Measurements from ENCODE around the gene TNFRSF11A. TPM values are rescaled to one million over a fixed set of nuclear protein-coding genes. Genes with fewer than 3 reads are reported as not detected.

TNFRSF11A gene
- total RNA-seq, 1 donor from 2014 or later: 0.75 TPM

GRCh38 chr18:62353170-62353569, 28.1 kb downstream of the TNFRSF11A start:
- Histone ChIP-seq H3K79me2 (ENCODE audit: insufficient read depth, low read length) (no peaks in the 10 kb centered on the region), H3K27me3 (ENCODE audit: insufficient read depth, low read length) (peaks cover 1% of the 10 kb centered on the region), H3K4me3 (ENCODE audit: insufficient read depth, low read depth, low read length) (no peak overlapping the region), H3K36me3 (ENCODE audit: insufficient read depth, low read length) (no peaks in the 10 kb centered on the region), H3K9me3 (ENCODE audit: insufficient read depth, low read depth, low read length) (no peaks in the 10 kb centered on the region), H3K4me1 (ENCODE audit: insufficient read depth, low read length) (no peaks in the 10 kb centered on the region), H3K9ac (ENCODE audit: low read length) (no peak overlapping the region), H3K4me2 (ENCODE audit: low read length) (no peak overlapping the region), H3K27ac (ENCODE audit: low read depth, low read length) (no peak overlapping the region), H2AFZ (ENCODE audit: low read depth, low read length) (no peak overlapping the region), H4K20me1 (ENCODE audit: insufficient read depth, low read length) (no peaks in the 10 kb centered on the region)
- TF ChIP-seq EZH2 (IDR thresholded peaks at IDR 0.05; ENCODE audit: insufficient read depth, low read length): no peak
- no peak for TF ChIP-seq CTCF (IDR thresholded peaks at IDR 0.05; ENCODE audit: insufficient read depth, low read depth, low read length)
- Mint-ChIP-seq H3K4me3 (ENCODE audit: unreplicated experiment) (no peak overlapping the region), H3K9me3 (ENCODE audit: unreplicated experiment) (no peaks in the 10 kb centered on the region), H3K36me3 (ENCODE audit: low read depth, unreplicated experiment) (no peaks in the 10 kb centered on the region), H3K27ac (ENCODE audit: unreplicated experiment) (no peak overlapping the region), H3K27me3 (ENCODE audit: low read depth, unreplicated experiment) (peaks cover 4% of the 10 kb centered on the region), H3K4me1 (ENCODE audit: low read depth, unreplicated experiment) (no peaks in the 10 kb centered on the region)
- DNase-seq (ENCODE audit: low read depth) (no peak), FAIRE-seq (no peak)

GRCh38 chr18:62354151-62354550, 29.0 kb downstream of the TNFRSF11A start:
- H3K9me3 Mint-ChIP-seq (ENCODE audit: unreplicated experiment): no peaks in the 10 kb centered on the region
- H3K4me3 Mint-ChIP-seq (ENCODE audit: unreplicated experiment): no peak overlapping the region
- no peaks in the 10 kb centered on the region for H3K4me1 Mint-ChIP-seq (ENCODE audit: low read depth, unreplicated experiment)
- Histone ChIP-seq H3K27ac (ENCODE audit: low read depth, low read length) (no peak overlapping the region), H3K9me3 (ENCODE audit: insufficient read depth, low read depth, low read length) (no peaks in the 10 kb centered on the region), H3K9ac (ENCODE audit: low read length) (no peak overlapping the region), H3K79me2 (ENCODE audit: insufficient read depth, low read length) (no peaks in the 10 kb centered on the region), H3K36me3 (ENCODE audit: insufficient read depth, low read length) (no peaks in the 10 kb centered on the region), H3K4me2 (ENCODE audit: low read length) (no peak overlapping the region), H3K4me3 (ENCODE audit: insufficient read depth, low read depth, low read length) (no peak overlapping the region), H2AFZ (ENCODE audit: low read depth, low read length) (no peak overlapping the region), H4K20me1 (ENCODE audit: insufficient read depth, low read length) (no peaks in the 10 kb centered on the region), H3K4me1 (ENCODE audit: insufficient read depth, low read length) (no peaks in the 10 kb centered on the region), H3K27me3 (ENCODE audit: insufficient read depth, low read length) (no peaks in the 10 kb centered on the region)
- no peaks in the 10 kb centered on the region for H3K36me3 Mint-ChIP-seq (ENCODE audit: low read depth, unreplicated experiment)
- FAIRE-seq: no peak
- no peak overlapping the region for H3K27ac Mint-ChIP-seq (ENCODE audit: unreplicated experiment)
- no peak for TF ChIP-seq EZH2 (IDR thresholded peaks at IDR 0.05; ENCODE audit: insufficient read depth, low read length)
- no peak for TF ChIP-seq CTCF (IDR thresholded peaks at IDR 0.05; ENCODE audit: insufficient read depth, low read depth, low read length)
- no peaks in the 10 kb centered on the region for H3K27me3 Mint-ChIP-seq (ENCODE audit: low read depth, unreplicated experiment)
- no peak for DNase-seq (ENCODE audit: low read depth)

GRCh38 chr18:62357079-62357719, 32.1 kb downstream of the TNFRSF11A start:
- TF ChIP-seq CTCF (IDR thresholded peaks at IDR 0.05; ENCODE audit: insufficient read depth, low read depth, low read length): no peak
- TF ChIP-seq EZH2 (IDR thresholded peaks at IDR 0.05; ENCODE audit: insufficient read depth, low read length): no peak
- Histone ChIP-seq H3K4me3 (ENCODE audit: insufficient read depth, low read depth, low read length) (no peak overlapping the region), H3K27ac (ENCODE audit: low read depth, low read length) (no peak overlapping the region), H3K9ac (ENCODE audit: low read length) (no peak overlapping the region), H3K36me3 (ENCODE audit: insufficient read depth, low read length) (no peaks in the 10 kb centered on the region), H3K4me1 (ENCODE audit: insufficient read depth, low read length) (no peaks in the 10 kb centered on the region), H3K4me2 (ENCODE audit: low read length) (no peak overlapping the region), H3K79me2 (ENCODE audit: insufficient read depth, low read length) (no peaks in the 10 kb centered on the region), H3K9me3 (ENCODE audit: insufficient read depth, low read depth, low read length) (no peaks in the 10 kb centered on the region), H4K20me1 (ENCODE audit: insufficient read depth, low read length) (no peaks in the 10 kb centered on the region), H2AFZ (ENCODE audit: low read depth, low read length) (no peak overlapping the region), H3K27me3 (ENCODE audit: insufficient read depth, low read length) (no peaks in the 10 kb centered on the region)
- DNase-seq (ENCODE audit: low read depth) (no peak), FAIRE-seq (no peak)
- Mint-ChIP-seq H3K27ac (ENCODE audit: unreplicated experiment) (no peak overlapping the region), H3K4me3 (ENCODE audit: unreplicated experiment) (no peak overlapping the region), H3K9me3 (ENCODE audit: unreplicated experiment) (no peaks in the 10 kb centered on the region), H3K36me3 (ENCODE audit: low read depth, unreplicated experiment) (no peaks in the 10 kb centered on the region), H3K4me1 (ENCODE audit: low read depth, unreplicated experiment) (no peaks in the 10 kb centered on the region), H3K27me3 (ENCODE audit: low read depth, unreplicated experiment) (no peaks in the 10 kb centered on the region)

Data from astrocyte (in vitro differentiated cells and primary cell).